ENCODE measurements around the gene ZSCAN1.

Gene ZSCAN1

GRCh38 chr19:58097349-58097748, 63.5 kb downstream of the ZSCAN1 start:
- no peak for TF ChIP-seq CTCF (IDR thresholded peaks at IDR 0.05; ENCODE audit: insufficient read depth, low read depth, low read length, missing control alignments)
- H3K4me3 ChIP-seq (ENCODE audit: low read depth, low read length), result no peak overlapping the region
- DNase-seq (ENCODE audit: low read depth), result no peak

- H3K4me3 ChIP-seq (ENCODE audit: low read depth, low read length), result peak within 1 kb of the TSS; percentile 63
- no peak for TF ChIP-seq CTCF (IDR thresholded peaks at IDR 0.05; ENCODE audit: insufficient read depth, low read depth, low read length, missing control alignments)
- peak; percentile 89 for DNase-seq (ENCODE audit: low read depth)
Measured at GRCh38 chr19:58097781-58098681, 64.2 kb downstream of the ZSCAN1 start, which contains the start of gene ZSCAN18. TSS of gene ZSCAN18 (minus strand) at chr19:58098231. CDS start at chr19:58090267, 7,964 bp downstream.

- no peak for TF ChIP-seq CTCF (IDR thresholded peaks at IDR 0.05; ENCODE audit: insufficient read depth, low read depth, low read length, missing control alignments)
- peak overlapping the region; percentile 48 for H3K4me3 ChIP-seq (ENCODE audit: low read depth, low read length)
- DNase-seq (ENCODE audit: low read depth), result no peak
Measured at GRCh38 chr19:58098682-58098998, 64.8 kb downstream of the ZSCAN1 start.

Measured in GM12865 (cell line).